Endothelial cell of umbilical vein (primary cell): ENCODE data around the gene GSE1. TPM values are rescaled to one million over a fixed set of nuclear protein-coding genes. Genes with fewer than 3 reads are reported as not detected.

Experiments used
- BruUV-seq: library from RNA; stranded (reverse); fragments of 400-500 nt; replicated peaks from 2 replicates; lab custom pipeline; 2021; lab: Mats Ljungman, UMichigan
- CTCF ChIA-PET: fragments of 300-600, 350-600 bp; sonication (Branson Sonifier 250); formaldehyde crosslinking; loops from one replicate; lab custom pipeline; 2021; ENCODE audit warnings: antibody characterized with exemption, inconsistent platforms; lab: Charles Lee
- POLR2A ChIA-PET: fragments of 300-600, 350-600 bp; sonication (Branson Sonifier 250); formaldehyde crosslinking; loops from one replicate; lab custom pipeline; 2021; ENCODE audit warnings: antibody characterized with exemption, inconsistent platforms; lab: Charles Lee
- DNase-seq: peaks from one replicate; pipeline ENCODE4 v3.0.0-alpha.2; 2011; ENCODE audit warnings: low read depth, low spot score
- FAIRE-seq: peaks from 2 replicates; lab custom pipeline; 2011; peaks lifted over from hg19 to GRCh38; lab: Jason Lieb, UNC
- H2AFZ ChIP-seq: 2 replicates; pipeline ENCODE4 v1.6.0; 2012; ENCODE audit warnings: low read depth, low read length, control low read depth, inconsistent platforms
- H3K27ac ChIP-seq: 2 replicates; pipeline ENCODE4 v1.5.1; 2011; ENCODE audit warnings: low read depth, mild to moderate bottlenecking, control low read depth, low read length, moderate library complexity; ENCODE audit not compliant: insufficient read depth
- H3K27me3 ChIP-seq, 2 experiments: 2 replicates each; pipeline versions ENCODE4 v1.6.0 to v1.6.1; 2011; ENCODE audit warnings: low read length in 2 of 2, mixed read lengths in 1 of 2; ENCODE audit not compliant: control insufficient read depth in 2 of 2, insufficient read depth in 2 of 2
- H3K36me3 ChIP-seq, 2 experiments: 2 replicates in 1 of 2; 3 replicates in 1 of 2; pipeline ENCODE4 v1.5.1; 2011; ENCODE audit warnings: low read length in 2 of 2, mild to moderate bottlenecking in 1 of 2, moderate library complexity in 1 of 2; ENCODE audit not compliant: control insufficient read depth in 2 of 2, insufficient read depth in 2 of 2; ENCODE audit errors: extremely low read depth in 1 of 2
- H3K4me1 ChIP-seq: 3 replicates; pipeline ENCODE4 v1.5.1; 2011; ENCODE audit warnings: mild to moderate bottlenecking, low read length; ENCODE audit not compliant: control insufficient read depth, insufficient read depth; ENCODE audit errors: extremely low read depth
- H3K4me2 ChIP-seq: 2 replicates; pipeline ENCODE4 v1.6.1; 2011; ENCODE audit warnings: low read length, control low read depth, mixed read lengths; ENCODE audit not compliant: insufficient read depth
- H3K4me3 ChIP-seq, 3 experiments: fragments of 200-600 bp in 1 of 3; sonication (generic), shearing (Covaris generic) in 1 of 3; replicated peaks in 1 of 3; 2 replicates each; pipeline ENCODE4 v1.5.1; 2011 to 2016; ENCODE audit warnings: control low read depth in 3 of 3, low read length in 3 of 3, mild to moderate bottlenecking in 2 of 3, inconsistent platforms in 1 of 3, low read depth in 1 of 3, moderate library complexity in 1 of 3; ENCODE audit not compliant: insufficient read depth in 1 of 3
- H3K79me2 ChIP-seq: 2 replicates; pipeline ENCODE4 v1.6.0; 2012; ENCODE audit warnings: low read length, inconsistent platforms; ENCODE audit not compliant: control insufficient read depth, insufficient read depth
- H3K9ac ChIP-seq: replicated peaks from 2 replicates; pipeline ENCODE3; 2011; ENCODE audit warnings: low read length, control low read depth; ENCODE audit not compliant: insufficient read depth; ENCODE audit errors: extremely low read depth
- H3K9me1 ChIP-seq: replicated peaks from 3 replicates; pipeline ENCODE4 v1.6.0; 2011; ENCODE audit warnings: mild to moderate bottlenecking, low read length; ENCODE audit not compliant: control insufficient read depth, insufficient read depth; ENCODE audit errors: extremely low read depth
- H3K9me3 ChIP-seq: replicated peaks from 2 replicates; pipeline ENCODE4 v1.5.1; 2012; ENCODE audit warnings: low read length, inconsistent platforms; ENCODE audit not compliant: control insufficient read depth, insufficient read depth
- H4K20me1 ChIP-seq: replicated peaks from 2 replicates; pipeline ENCODE3; 2011; ENCODE audit warnings: mild to moderate bottlenecking, low read length; ENCODE audit not compliant: control insufficient read depth, insufficient read depth; ENCODE audit errors: extremely low read depth
- EZH2 ChIP-seq: IDR thresholded peaks from 2 replicates; pipeline ENCODE4 v1.6.1; 2012; ENCODE audit warnings: borderline replicate concordance, low read depth, mild to moderate bottlenecking, moderate library complexity, low read length, inconsistent platforms; ENCODE audit not compliant: severe bottlenecking
- FOS ChIP-seq: IDR thresholded peaks from 2 replicates; pipeline ENCODE4 v1.6.1; 2011; ENCODE audit warnings: mild to moderate bottlenecking, low read length, moderate library complexity, borderline replicate concordance; ENCODE audit not compliant: insufficient read depth
- GATA2 ChIP-seq: IDR thresholded peaks from 2 replicates; pipeline ENCODE4 v1.7.0; 2011; ENCODE audit warnings: low read depth, mild to moderate bottlenecking, moderate library complexity, mixed read lengths, low read length; ENCODE audit not compliant: insufficient read length, insufficient read depth
- JUN ChIP-seq: IDR thresholded peaks from 2 replicates; pipeline ENCODE4 v1.6.1; 2011; ENCODE audit warnings: borderline replicate concordance, low read depth; ENCODE audit not compliant: insufficient read length, insufficient read depth
- MYC ChIP-seq: IDR thresholded peaks from one replicate; pipeline ENCODE4 v1.6.1; 2011; ENCODE audit warnings: mild to moderate bottlenecking, low read depth, low read length
- POLR2A ChIP-seq: IDR thresholded peaks from 2 replicates; pipeline ENCODE4 v1.6.1; 2012; ENCODE audit warnings: low read depth, mild to moderate bottlenecking, control low read depth, low read length
- POLR2AphosphoS5 ChIP-seq: IDR thresholded peaks from 2 replicates; pipeline ENCODE4 v1.6.1; 2012; ENCODE audit warnings: low read depth, mild to moderate bottlenecking, control low read depth, low read length, moderate library complexity; ENCODE audit not compliant: insufficient read depth
- dilution Hi-C: fragments of 300-500 bp; cut with MboI; formaldehyde crosslinking; loops from one replicate; pipeline ENCODE4 v1.15.0; 2019; ENCODE audit warnings: low sequenced_read_pairs; ENCODE audit not compliant: extremely low pct_ligation_motif_present
- intact Hi-C: fragments of 100-400 bp; cut with micrococcal nuclease; formaldehyde crosslinking; loops from one replicate; pipeline ENCODE4 v1.10.0; 2022
- polyA plus RNA-seq, 4 experiments: library from polyadenylated mRNA; depleted of rRNA in 3 of 4; stranded (reverse) in 3 of 4; unstranded in 1 of 4; fragments of >200 nt; gene quantifications; 2 replicates each; pipeline versions ENCODE4 v1.2.1 to v1.2.3, GENCODE V29; 2011 to 2012; ENCODE audit warnings: missing spikeins in 1 of 4
- total RNA-seq: library from RNA; stranded (reverse); gene quantifications from 2 replicates; pipeline ENCODE4 v1.2.3, GENCODE V29; 2021
- TF ChIP-seq, protein P1 (sequence below), 2 donors: IDR thresholded peaks; 1 replicate in 1 of 2; 2 replicates in 1 of 2; pipeline ENCODE4 v1.5.1; 2011; ENCODE audit warnings: low read length in 2 of 2, mild to moderate bottlenecking in 2 of 2, moderate library complexity in 2 of 2, control low read depth in 1 of 2, inconsistent platforms in 1 of 2, low read depth in 1 of 2; ENCODE audit not compliant: insufficient read depth in 1 of 2; ENCODE audit errors: extremely low read depth in 1 of 2
- TF ChIP-seq, protein P2 (sequence below): IDR thresholded peaks from 2 replicates; pipeline ENCODE4 v1.6.1; 2011; ENCODE audit not compliant: insufficient read depth, insufficient read length

Gene GSE1
- total and polyA plus RNA-seq, 2 donors (not counting 3 experiments of a cell fraction or from before 2014, with no cell fraction given) = 4.2 to 18.3 TPM

GRCh38 chr16:85663891-85664321 lies 50.8 kb downstream of the GSE1 start:
- dilution Hi-C loops = no loop called here
- TF ChIP-seq EZH2 (no peak), MYC (no peak), JUN (no peak), POLR2A (no peak), POLR2AphosphoS5 (no peak), FOS (no peak), GATA2 (no peak)
- TF ChIP-seq, protein P1, sequence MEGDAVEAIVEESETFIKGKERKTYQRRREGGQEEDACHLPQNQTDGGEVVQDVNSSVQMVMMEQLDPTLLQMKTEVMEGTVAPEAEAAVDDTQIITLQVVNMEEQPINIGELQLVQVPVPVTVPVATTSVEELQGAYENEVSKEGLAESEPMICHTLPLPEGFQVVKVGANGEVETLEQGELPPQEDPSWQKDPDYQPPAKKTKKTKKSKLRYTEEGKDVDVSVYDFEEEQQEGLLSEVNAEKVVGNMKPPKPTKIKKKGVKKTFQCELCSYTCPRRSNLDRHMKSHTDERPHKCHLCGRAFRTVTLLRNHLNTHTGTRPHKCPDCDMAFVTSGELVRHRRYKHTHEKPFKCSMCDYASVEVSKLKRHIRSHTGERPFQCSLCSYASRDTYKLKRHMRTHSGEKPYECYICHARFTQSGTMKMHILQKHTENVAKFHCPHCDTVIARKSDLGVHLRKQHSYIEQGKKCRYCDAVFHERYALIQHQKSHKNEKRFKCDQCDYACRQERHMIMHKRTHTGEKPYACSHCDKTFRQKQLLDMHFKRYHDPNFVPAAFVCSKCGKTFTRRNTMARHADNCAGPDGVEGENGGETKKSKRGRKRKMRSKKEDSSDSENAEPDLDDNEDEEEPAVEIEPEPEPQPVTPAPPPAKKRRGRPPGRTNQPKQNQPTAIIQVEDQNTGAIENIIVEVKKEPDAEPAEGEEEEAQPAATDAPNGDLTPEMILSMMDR (IDR thresholded peaks at IDR 0.05; ENCODE audit: extremely low read depth in 1 of 2, insufficient read depth in 1 of 2, low read depth in 1 of 2, low read length in 2 of 2) = no peak
- TF ChIP-seq, protein P2, sequence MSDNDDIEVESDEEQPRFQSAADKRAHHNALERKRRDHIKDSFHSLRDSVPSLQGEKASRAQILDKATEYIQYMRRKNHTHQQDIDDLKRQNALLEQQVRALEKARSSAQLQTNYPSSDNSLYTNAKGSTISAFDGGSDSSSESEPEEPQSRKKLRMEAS = no peak
- Histone ChIP-seq H3K4me2 (no peak overlapping the region), H3K9me3 (no peaks in the 10 kb centered on the region), H3K27me3 (no peaks in the 10 kb centered on the region), H3K27ac (no peak overlapping the region), H3K9ac (no peak overlapping the region), H3K79me2 (no peaks in the 10 kb centered on the region), H3K36me3 (peaks cover 0 to 3% of the 10 kb centered on the region in 2 experiments), H3K9me1 (no peaks in the 10 kb centered on the region), H4K20me1 (no peaks in the 10 kb centered on the region), H2AFZ (no peak overlapping the region), H3K4me3 (no peak overlapping the region), H3K4me1 (no peaks in the 10 kb centered on the region)
- intact Hi-C loops = no loop called here
- POLR2A ChIA-PET = no interaction called here
- no TSS peak for BruUV-seq
- FAIRE-seq (no peak), DNase-seq (no peak)
- CTCF ChIA-PET = no interaction called here
